CD4-positive, alpha-beta T cell treated with Interleukin-2 at 100 ng/mL for 4 hours (primary cell): Measurements from ENCODE around the gene REM2.

Experiments used
- DNase-seq: peaks from one replicate; pipeline ENCODE4 v3.0.0-alpha.2; 2020; ENCODE audit warnings: low spot score

Gene REM2

DNA sequence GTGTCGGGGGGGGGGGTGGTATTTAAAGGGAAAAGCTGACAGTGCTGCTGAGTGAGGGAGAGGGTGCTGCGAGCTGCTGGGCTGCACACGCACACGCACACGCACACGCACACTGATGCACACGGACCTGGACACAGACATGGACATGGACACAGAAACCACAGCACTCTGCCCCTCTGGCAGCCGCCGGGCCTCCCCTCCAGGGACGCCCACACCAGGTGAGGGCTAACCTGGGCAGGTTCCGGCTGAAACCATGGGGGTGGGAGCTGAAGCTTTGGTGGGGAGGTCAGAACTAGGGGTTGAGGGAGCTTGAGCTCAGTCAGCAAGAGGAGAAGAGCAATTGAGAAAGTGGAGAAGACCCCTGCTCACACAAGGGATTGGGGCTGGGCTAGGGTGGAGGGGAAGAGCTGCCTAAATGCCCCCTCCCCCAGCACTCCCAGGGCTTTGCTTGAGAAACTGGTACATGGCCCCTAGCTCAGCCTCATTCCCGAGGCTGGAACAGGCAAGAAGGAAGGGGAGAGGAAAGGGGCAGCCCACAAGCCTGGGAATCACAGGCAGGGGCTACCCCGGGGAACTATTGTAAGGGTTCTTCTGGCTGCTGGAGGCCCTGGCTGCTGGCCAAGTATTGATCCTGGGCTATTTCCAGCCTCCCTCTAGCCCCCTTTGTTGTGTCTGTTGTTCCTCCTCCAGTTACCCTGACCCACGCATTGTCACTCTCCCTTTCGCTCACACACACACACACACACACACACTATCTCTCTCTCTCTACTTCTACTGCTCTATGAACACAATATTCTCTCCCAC lies at the start of gene REM2:
Gene REM2, plus strand, starts transcription at position 50 of the 804 bp plus-strand sequence. Its CDS starts 66 bp downstream, at position 116.
- no peak for DNase-seq

GRCh38 chr14:22835505-22835904 lies 47.5 kb upstream of the REM2 start:
- no peak for DNase-seq

DNA sequence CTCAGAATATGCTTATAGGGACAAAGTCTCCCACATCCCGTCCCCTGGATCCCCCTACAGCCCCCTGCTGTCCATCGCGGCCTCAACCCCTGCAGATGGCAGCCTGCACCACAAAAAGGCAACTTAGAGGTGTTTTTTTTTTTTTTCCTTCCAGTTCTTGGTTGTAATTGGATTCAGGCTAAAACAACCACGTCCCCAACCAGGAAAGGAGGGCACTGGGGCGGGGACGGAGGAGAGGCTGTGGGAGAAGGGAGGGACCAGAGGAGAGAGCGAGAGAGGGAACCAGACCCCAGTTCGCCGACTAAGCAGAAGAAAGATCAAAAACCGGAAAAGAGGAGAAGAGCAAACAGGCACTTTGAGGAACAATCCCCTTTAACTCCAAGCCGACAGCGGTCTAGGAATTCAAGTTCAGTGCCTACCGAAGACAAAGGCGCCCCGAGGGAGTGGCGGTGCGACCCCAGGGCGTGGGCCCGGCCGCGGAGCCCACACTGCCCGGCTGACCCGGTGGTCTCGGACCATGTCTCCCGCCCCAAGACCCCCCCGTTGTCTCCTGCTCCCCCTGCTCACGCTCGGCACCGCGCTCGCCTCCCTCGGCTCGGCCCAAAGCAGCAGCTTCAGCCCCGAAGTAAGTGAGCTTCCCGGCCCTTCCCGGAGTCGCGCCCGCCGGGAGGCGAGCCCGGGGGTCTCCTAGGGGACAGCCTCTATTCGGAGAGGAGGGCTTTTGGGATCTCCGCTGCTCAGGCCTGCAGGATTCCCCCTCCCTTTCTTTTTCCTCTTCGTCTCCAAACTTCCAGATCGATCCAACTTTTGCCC lies 46.5 kb upstream of the REM2 start, which contains the start of gene MMP14:
Gene MMP14, plus strand, starts transcription at position 285 of the 813 bp plus-strand sequence. Its CDS starts 233 bp downstream, at position 518.
- DNase-seq = no peak

DNA sequence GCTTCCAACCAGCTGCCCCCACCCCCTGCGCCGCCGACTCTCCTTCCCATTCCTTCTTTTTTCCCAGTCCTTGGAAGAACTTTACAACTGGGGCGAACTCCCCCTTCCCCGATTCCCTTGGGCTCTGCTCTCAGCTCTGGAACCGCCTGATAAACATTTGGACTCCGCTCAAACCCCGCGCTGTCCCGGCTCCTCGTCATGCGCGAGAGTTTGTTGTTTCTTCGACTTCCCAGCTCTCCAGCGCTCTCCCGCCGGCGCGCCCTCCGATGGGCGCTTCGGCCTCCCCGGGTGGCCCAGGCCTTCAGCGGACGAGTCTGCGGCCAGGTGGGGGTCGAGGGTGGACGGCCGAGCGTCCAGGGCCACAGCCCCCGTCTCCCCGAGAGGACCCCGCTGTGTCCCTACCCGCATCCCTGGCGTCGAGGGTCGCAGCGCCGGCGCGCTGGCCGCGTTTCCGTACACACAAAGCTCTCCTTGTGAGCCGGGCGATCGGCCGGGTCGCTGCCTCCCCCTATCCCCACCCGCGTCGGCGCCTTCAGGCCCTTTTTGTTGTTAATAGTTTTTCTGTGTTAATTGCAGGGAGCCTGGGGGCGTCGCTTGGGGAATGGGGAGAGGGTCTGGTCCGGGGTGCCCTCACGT lies 45.8 kb upstream of the REM2 start:
- no peak for DNase-seq

- no peak for DNase-seq
Measured at GRCh38 chr14:22837750-22838538, 45.1 kb upstream of the REM2 start.

DNA sequence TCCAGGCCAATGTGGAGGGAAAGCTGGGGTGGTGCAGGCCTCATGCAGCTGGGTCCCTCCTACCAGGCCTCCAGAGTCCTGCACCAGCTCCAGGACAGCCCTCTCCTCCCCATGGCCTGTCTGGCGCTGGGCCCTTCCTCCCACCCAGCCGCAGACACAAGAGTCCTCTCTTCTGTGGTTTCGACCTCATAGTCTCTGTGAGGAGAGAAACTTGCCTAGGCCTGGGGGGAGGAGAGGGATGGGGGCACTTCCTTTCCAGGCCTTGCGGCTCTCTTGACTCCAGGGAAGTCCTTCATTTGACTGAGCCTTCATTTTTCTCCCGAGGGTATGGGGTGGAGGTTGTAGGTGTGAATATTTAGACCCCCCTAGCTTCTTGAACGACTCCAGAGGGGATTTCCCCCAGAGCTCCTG lies 44.4 kb upstream of the REM2 start:
- DNase-seq = no peak

DNA sequence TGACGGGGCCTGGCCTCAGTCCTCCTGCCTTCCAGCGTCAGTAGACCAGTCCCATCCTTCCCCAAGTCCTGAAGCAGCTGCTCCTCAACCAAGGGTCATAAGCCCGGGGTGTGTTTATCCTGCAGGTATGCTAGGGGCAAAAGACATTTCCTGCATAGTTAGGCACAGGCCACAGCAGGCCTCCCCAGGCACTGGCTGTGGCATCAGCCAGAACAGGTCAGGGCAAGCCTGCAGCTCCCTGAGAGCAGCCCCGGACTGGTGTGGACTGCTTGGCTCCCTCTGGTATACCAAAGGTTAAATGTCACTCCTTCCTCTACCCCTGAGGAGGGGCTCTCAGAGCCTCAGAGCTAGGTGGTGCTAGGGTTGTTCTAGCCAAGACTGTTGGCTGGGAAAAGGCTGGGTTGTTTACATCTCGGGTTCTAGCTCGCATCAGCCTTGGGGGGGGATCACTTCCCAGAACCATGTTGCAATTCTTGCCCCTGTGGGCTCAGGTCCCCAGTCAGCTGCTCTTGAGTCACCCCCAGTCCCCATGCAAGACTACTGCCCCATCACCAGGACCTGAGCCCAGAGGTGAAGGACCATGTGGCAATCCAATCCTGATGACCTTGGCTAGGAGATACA lies 43.8 kb upstream of the REM2 start:
- no peak for DNase-seq

DNA sequence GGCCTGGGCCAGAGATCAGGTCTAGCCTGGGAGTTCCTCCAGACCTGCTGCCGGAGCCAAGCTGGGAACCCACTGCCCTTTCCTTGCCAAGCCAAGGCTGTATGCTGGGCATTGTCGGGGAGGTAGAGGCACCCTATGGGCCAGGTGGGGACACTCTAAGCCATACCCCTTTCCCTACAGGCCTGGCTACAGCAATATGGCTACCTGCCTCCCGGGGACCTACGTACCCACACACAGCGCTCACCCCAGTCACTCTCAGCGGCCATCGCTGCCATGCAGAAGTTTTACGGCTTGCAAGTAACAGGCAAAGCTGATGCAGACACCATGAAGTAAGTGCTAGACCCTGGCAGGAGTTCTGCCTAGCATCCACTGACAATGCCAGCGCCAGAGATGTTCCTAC lies 41.7 kb upstream of the REM2 start:
- DNase-seq = no peak

- no peak for DNase-seq
Measured at GRCh38 chr14:22841769-22842168, 41.3 kb upstream of the REM2 start.

DNA sequence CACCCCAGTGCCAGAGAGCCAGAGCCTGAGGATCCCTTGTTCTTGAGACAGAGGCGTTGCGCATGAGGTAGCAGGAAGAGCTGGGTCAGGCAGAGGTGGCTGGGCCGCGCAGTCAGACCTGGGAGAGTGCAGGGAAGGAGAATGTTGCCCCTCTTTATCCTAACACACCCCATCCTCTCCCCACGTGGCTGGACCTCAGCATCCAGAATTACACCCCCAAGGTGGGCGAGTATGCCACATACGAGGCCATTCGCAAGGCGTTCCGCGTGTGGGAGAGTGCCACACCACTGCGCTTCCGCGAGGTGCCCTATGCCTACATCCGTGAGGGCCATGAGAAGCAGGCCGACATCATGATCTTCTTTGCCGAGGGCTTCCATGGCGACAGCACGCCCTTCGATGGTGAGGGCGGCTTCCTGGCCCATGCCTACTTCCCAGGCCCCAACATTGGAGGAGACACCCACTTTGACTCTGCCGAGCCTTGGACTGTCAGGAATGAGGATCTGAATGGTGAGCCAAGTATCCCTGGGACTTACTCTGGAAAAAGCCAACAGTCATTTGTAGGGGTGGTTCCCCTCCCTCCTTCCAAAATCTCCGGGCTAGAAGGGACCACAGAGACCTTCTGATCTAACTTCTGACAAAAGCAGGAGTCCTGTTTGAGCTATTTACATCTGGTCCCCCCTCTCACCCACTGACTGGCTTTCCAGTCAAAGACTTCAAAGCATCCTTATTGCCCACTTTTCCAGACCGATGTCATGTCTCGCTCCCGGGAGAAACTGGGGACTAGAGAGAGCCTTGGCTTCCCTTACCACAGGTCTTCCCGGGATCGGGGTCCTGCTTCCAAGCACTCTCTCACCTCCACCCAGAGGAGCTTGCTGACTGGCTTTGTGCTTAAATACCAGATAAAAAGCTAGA lies 40.6 kb upstream of the REM2 start:
- DNase-seq = no peak

GRCh38 chr14:22843123-22843925 lies 39.7 kb upstream of the REM2 start:
- DNase-seq = no peak

GRCh38 chr14:22844221-22845102 lies 38.6 kb upstream of the REM2 start:
- DNase-seq = no peak

- no peak for DNase-seq
Measured at GRCh38 chr14:22845103-22845394, 38.0 kb upstream of the REM2 start.

- no peak for DNase-seq
Measured at GRCh38 chr14:22845821-22846625, 37.0 kb upstream of the REM2 start.

DNA sequence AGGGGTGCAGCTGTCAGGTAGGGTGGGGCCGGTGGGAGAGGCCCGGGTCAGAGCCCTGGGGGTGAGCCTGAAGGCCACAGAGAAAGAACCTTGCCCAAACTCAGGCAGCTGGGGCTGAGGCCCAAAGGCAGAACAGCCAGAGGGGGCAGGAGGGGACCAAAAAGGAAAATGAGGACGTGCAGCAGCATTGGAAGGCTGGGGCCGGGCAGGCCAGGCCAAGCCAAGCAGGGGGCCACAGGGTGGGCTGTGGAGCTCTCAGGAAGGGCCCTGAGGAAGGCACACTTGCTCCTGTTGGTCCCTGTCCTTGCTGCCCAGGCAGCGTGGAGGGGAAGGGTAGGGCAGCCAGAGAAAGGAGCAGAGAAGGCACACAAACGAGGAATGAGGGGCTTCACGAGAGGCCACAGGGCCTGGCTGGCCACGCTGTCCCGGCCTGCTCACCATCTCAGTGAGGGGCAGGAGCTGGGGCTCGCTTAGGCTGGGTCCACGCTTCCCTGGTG lies 36.2 kb upstream of the REM2 start:
- no peak for DNase-seq

DNA sequence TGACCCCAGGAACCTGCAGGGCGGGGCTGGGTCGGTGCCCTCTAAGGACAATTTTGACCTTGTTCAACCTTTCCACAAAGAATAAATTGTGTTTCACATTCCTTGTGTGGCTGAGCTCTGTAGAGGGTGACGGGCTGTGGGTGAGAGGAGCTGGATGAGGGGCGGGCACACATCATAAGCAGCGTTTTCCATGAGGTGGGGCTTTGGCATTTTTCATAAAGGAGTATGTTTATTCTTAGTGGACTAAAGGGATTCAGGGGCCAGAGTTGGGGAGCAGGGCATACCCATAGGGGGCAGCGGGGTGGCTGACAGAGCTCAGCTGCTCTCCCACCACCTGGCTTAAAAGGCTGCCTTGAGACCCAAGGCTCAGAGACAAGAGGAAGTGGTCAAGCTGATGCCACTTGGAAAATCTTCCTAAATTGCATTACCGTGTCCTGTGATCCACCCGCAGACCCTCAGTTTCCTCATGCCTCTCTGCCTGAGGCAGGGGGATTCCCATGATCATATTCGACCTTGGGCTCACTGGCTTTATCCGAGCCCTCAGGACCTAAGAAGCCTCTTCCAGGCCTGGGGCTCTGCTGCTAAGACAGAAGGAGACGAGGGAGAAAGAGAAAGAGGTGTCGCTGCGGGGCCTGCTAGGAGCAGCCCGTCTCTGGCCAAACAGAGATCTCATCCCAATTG lies 35.2 kb upstream of the REM2 start:
- no peak for DNase-seq
